Endothelial cell of umbilical vein (primary cell): ENCODE data around the gene DENND4A. TPM values are rescaled to one million over a fixed set of nuclear protein-coding genes. Genes with fewer than 3 reads are reported as not detected.

Experiments used
- BruUV-seq: library from RNA; stranded (reverse); fragments of 400-500 nt; replicated peaks from 2 replicates; lab custom pipeline; 2021; lab: Mats Ljungman, UMichigan
- CTCF ChIA-PET: fragments of 300-600, 350-600 bp; sonication (Branson Sonifier 250); formaldehyde crosslinking; loops from one replicate; lab custom pipeline; 2021; ENCODE audit warnings: antibody characterized with exemption, inconsistent platforms; lab: Charles Lee
- POLR2A ChIA-PET: fragments of 300-600, 350-600 bp; sonication (Branson Sonifier 250); formaldehyde crosslinking; loops from one replicate; lab custom pipeline; 2021; ENCODE audit warnings: antibody characterized with exemption, inconsistent platforms; lab: Charles Lee
- DNase-seq: peaks from one replicate; pipeline ENCODE4 v3.0.0-alpha.2; 2011; ENCODE audit warnings: low read depth, low spot score
- FAIRE-seq: peaks from 2 replicates; lab custom pipeline; 2011; peaks lifted over from hg19 to GRCh38; lab: Jason Lieb, UNC
- H2AFZ ChIP-seq: 2 replicates; pipeline ENCODE4 v1.6.0; 2012; ENCODE audit warnings: low read depth, low read length, control low read depth, inconsistent platforms
- H3K27ac ChIP-seq: 2 replicates; pipeline ENCODE4 v1.5.1; 2011; ENCODE audit warnings: low read depth, mild to moderate bottlenecking, control low read depth, low read length, moderate library complexity; ENCODE audit not compliant: insufficient read depth
- H3K27me3 ChIP-seq, 2 experiments: 2 replicates each; pipeline versions ENCODE4 v1.6.0 to v1.6.1; 2011; ENCODE audit warnings: low read length in 2 of 2, mixed read lengths in 1 of 2; ENCODE audit not compliant: control insufficient read depth in 2 of 2, insufficient read depth in 2 of 2
- H3K36me3 ChIP-seq, 2 experiments: 2 replicates in 1 of 2; 3 replicates in 1 of 2; pipeline ENCODE4 v1.5.1; 2011; ENCODE audit warnings: low read length in 2 of 2, mild to moderate bottlenecking in 1 of 2, moderate library complexity in 1 of 2; ENCODE audit not compliant: control insufficient read depth in 2 of 2, insufficient read depth in 2 of 2; ENCODE audit errors: extremely low read depth in 1 of 2
- H3K4me1 ChIP-seq: 3 replicates; pipeline ENCODE4 v1.5.1; 2011; ENCODE audit warnings: mild to moderate bottlenecking, low read length; ENCODE audit not compliant: control insufficient read depth, insufficient read depth; ENCODE audit errors: extremely low read depth
- H3K4me2 ChIP-seq: 2 replicates; pipeline ENCODE4 v1.6.1; 2011; ENCODE audit warnings: low read length, control low read depth, mixed read lengths; ENCODE audit not compliant: insufficient read depth
- H3K4me3 ChIP-seq, 3 experiments: fragments of 200-600 bp in 1 of 3; sonication (generic), shearing (Covaris generic) in 1 of 3; replicated peaks in 1 of 3; 2 replicates each; pipeline ENCODE4 v1.5.1; 2011 to 2016; ENCODE audit warnings: control low read depth in 3 of 3, low read length in 3 of 3, mild to moderate bottlenecking in 2 of 3, inconsistent platforms in 1 of 3, low read depth in 1 of 3, moderate library complexity in 1 of 3; ENCODE audit not compliant: insufficient read depth in 1 of 3
- H3K79me2 ChIP-seq: 2 replicates; pipeline ENCODE4 v1.6.0; 2012; ENCODE audit warnings: low read length, inconsistent platforms; ENCODE audit not compliant: control insufficient read depth, insufficient read depth
- H3K9ac ChIP-seq: replicated peaks from 2 replicates; pipeline ENCODE3; 2011; ENCODE audit warnings: low read length, control low read depth; ENCODE audit not compliant: insufficient read depth; ENCODE audit errors: extremely low read depth
- H3K9me1 ChIP-seq: replicated peaks from 3 replicates; pipeline ENCODE4 v1.6.0; 2011; ENCODE audit warnings: mild to moderate bottlenecking, low read length; ENCODE audit not compliant: control insufficient read depth, insufficient read depth; ENCODE audit errors: extremely low read depth
- H3K9me3 ChIP-seq: replicated peaks from 2 replicates; pipeline ENCODE4 v1.5.1; 2012; ENCODE audit warnings: low read length, inconsistent platforms; ENCODE audit not compliant: control insufficient read depth, insufficient read depth
- H4K20me1 ChIP-seq: replicated peaks from 2 replicates; pipeline ENCODE3; 2011; ENCODE audit warnings: mild to moderate bottlenecking, low read length; ENCODE audit not compliant: control insufficient read depth, insufficient read depth; ENCODE audit errors: extremely low read depth
- CTCF ChIP-seq, 2 donors: IDR thresholded peaks; 1 replicate in 1 of 2; 2 replicates in 1 of 2; pipeline ENCODE4 v1.5.1; 2011; ENCODE audit warnings: low read length in 2 of 2, mild to moderate bottlenecking in 2 of 2, moderate library complexity in 2 of 2, control low read depth in 1 of 2, inconsistent platforms in 1 of 2, low read depth in 1 of 2; ENCODE audit not compliant: insufficient read depth in 1 of 2; ENCODE audit errors: extremely low read depth in 1 of 2
- EZH2 ChIP-seq: IDR thresholded peaks from 2 replicates; pipeline ENCODE4 v1.6.1; 2012; ENCODE audit warnings: borderline replicate concordance, low read depth, mild to moderate bottlenecking, moderate library complexity, low read length, inconsistent platforms; ENCODE audit not compliant: severe bottlenecking
- FOS ChIP-seq: IDR thresholded peaks from 2 replicates; pipeline ENCODE4 v1.6.1; 2011; ENCODE audit warnings: mild to moderate bottlenecking, low read length, moderate library complexity, borderline replicate concordance; ENCODE audit not compliant: insufficient read depth
- GATA2 ChIP-seq: IDR thresholded peaks from 2 replicates; pipeline ENCODE4 v1.7.0; 2011; ENCODE audit warnings: low read depth, mild to moderate bottlenecking, moderate library complexity, mixed read lengths, low read length; ENCODE audit not compliant: insufficient read length, insufficient read depth
- JUN ChIP-seq: IDR thresholded peaks from 2 replicates; pipeline ENCODE4 v1.6.1; 2011; ENCODE audit warnings: borderline replicate concordance, low read depth; ENCODE audit not compliant: insufficient read length, insufficient read depth
- MAX ChIP-seq: IDR thresholded peaks from 2 replicates; pipeline ENCODE4 v1.6.1; 2011; ENCODE audit not compliant: insufficient read depth, insufficient read length
- MYC ChIP-seq: IDR thresholded peaks from one replicate; pipeline ENCODE4 v1.6.1; 2011; ENCODE audit warnings: mild to moderate bottlenecking, low read depth, low read length
- POLR2A ChIP-seq: IDR thresholded peaks from 2 replicates; pipeline ENCODE4 v1.6.1; 2012; ENCODE audit warnings: low read depth, mild to moderate bottlenecking, control low read depth, low read length
- POLR2AphosphoS5 ChIP-seq: IDR thresholded peaks from 2 replicates; pipeline ENCODE4 v1.6.1; 2012; ENCODE audit warnings: low read depth, mild to moderate bottlenecking, control low read depth, low read length, moderate library complexity; ENCODE audit not compliant: insufficient read depth
- dilution Hi-C: fragments of 300-500 bp; cut with MboI; formaldehyde crosslinking; loops from one replicate; pipeline ENCODE4 v1.15.0; 2019; ENCODE audit warnings: low sequenced_read_pairs; ENCODE audit not compliant: extremely low pct_ligation_motif_present
- intact Hi-C: fragments of 100-400 bp; cut with micrococcal nuclease; formaldehyde crosslinking; loops from one replicate; pipeline ENCODE4 v1.10.0; 2022
- polyA plus RNA-seq, 4 experiments: library from polyadenylated mRNA; depleted of rRNA in 3 of 4; stranded (reverse) in 3 of 4; unstranded in 1 of 4; fragments of >200 nt; gene quantifications; 2 replicates each; pipeline versions ENCODE4 v1.2.1 to v1.2.3, GENCODE V29; 2011 to 2012; ENCODE audit warnings: missing spikeins in 1 of 4
- total RNA-seq: library from RNA; stranded (reverse); gene quantifications from 2 replicates; pipeline ENCODE4 v1.2.3, GENCODE V29; 2021

Gene DENND4A
- total and polyA plus RNA-seq, 2 donors (not counting 3 experiments of a cell fraction or from before 2014, with no cell fraction given) = 5.7 to 22.2 TPM

GRCh38 chr15:65690778-65691177 lies 101.3 kb downstream of the DENND4A start:
- H2AFZ ChIP-seq = no peak overlapping the region
- FAIRE-seq (no peak), DNase-seq (no peak)
- H3K36me3 ChIP-seq = peaks cover 4 to 7% of the 10 kb centered on the region in 2 experiments
- TF ChIP-seq EZH2 (no peak), POLR2A (no peak), GATA2 (no peak), MAX (no peak), POLR2AphosphoS5 (no peak), FOS (no peak), CTCF (IDR thresholded peaks at IDR 0.05; ENCODE audit: extremely low read depth in 1 of 2, insufficient read depth in 1 of 2, low read depth in 1 of 2, low read length in 2 of 2) (no peak), JUN (no peak), MYC (no peak)
- H3K79me2 ChIP-seq = no peaks in the 10 kb centered on the region
- H3K27ac ChIP-seq = no peak overlapping the region
- no peaks in the 10 kb centered on the region for H3K27me3 ChIP-seq
- H3K4me2 ChIP-seq = no peak overlapping the region
- H3K9ac ChIP-seq = no peak overlapping the region
- H4K20me1 ChIP-seq = no peaks in the 10 kb centered on the region
- POLR2A ChIA-PET = no interaction called here
- intact Hi-C loops (no loop called here), dilution Hi-C loops (no loop called here)
- no peak overlapping the region for H3K4me3 ChIP-seq
- no peaks in the 10 kb centered on the region for H3K4me1 ChIP-seq
- H3K9me3 ChIP-seq = no peaks in the 10 kb centered on the region
- BruUV-seq = no TSS peak
- CTCF ChIA-PET = no interaction called here
- H3K9me1 ChIP-seq = no peaks in the 10 kb centered on the region
